Raji (cell line): ENCODE measurements around the gene NTN5.

Source experiments
- POLR2A ChIP-seq: IDR thresholded peaks from 2 replicates; pipeline ENCODE4 v1.6.1; 2011; ENCODE audit warnings: low read depth, low read length, control low read depth; ENCODE audit not compliant: insufficient read depth

Gene NTN5

DNA sequence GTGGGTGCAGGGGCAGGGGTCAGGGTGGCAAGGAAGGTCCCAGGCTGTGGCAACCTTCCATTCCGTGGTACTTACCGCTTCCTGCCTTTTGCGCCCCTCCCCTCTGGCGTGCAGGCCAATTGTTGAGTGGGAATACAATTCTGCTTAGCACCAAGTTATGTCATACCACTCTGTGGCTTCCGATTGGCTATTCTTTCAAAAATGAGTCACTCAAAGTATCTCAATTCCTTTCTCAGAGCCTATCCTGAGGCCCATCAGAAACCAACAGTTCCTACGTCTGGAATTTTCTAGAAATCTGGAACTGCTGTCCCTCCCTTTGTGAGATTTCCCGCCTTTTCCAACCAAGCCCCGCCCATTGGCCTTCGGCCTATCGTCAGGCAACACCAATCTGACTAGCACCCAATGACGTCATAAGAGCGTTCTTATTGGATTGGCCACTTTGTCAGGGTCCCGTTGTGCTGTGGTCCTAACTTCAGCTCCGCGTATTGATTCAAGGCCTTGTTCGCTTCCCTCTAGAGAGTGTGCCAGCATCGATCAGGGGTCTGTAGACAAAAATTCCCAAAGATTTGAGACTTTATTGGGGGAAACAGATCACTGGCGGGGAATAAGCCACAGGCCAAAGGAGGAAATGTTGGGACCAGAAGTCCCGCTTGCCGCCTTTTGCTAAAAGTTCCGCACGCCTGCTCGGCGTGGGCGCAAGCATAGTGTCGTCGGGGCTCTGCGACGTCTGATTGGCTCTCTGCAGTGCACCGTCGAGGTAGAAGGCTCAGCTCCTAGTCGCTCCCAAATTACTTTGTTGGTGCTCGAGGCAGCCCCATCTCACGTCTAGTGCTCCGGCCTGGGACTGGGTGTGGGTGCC lies 11.7 kb downstream of the NTN5 start:
- peak; percentile 61 for TF ChIP-seq POLR2A

- no peak for TF ChIP-seq POLR2A
These were observed 13.0 kb downstream of the NTN5 start for GRCh38 chr19:48659768-48660167.

- TF ChIP-seq POLR2A, result no peak
These were observed 14.3 kb downstream of the NTN5 start for GRCh38 chr19:48658483-48658882.

GRCh38 chr19:48656840-48657474 lies 15.9 kb downstream of the NTN5 start:
- TF ChIP-seq POLR2A, result no peak

DNA sequence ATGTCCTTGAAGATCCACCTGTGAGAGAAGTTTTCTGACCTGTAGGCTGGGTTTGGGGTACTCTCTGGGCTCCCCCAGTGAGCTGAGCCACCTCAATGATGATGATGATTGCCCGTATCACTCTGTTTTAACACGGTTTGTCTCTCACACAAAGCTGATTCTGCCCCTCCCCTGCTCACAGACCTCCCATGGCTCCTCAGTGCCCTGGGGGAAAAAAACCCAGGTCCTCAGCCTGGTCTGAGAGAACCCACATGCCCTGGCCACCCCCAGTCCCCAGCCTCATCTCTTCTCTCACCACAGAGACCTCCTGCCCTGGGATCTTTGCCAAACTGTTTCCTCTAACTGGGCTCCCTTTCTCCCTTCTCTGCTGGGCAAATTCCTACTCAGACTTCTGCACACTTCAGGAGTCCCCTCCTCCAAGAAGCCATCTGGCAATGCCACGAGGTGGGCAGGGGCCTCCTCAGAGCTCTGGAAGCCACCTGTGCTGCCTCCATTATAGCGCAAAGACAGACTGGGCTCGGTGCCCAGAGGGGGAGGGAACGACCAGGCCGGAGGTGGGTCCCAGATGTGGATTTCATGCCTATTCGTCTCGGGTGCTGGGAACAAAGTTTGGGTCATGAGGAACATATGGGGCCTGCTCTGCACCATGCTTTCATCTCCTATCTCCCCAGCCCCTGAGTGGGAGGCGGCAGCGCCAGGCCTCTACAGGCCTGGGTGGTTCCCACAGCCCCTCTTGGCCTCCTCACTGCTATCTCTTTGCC lies 18.3 kb downstream of the NTN5 start:
- no peak for TF ChIP-seq POLR2A

GRCh38 chr19:48651683-48652048 lies 21.2 kb downstream of the NTN5 start:
- no peak for TF ChIP-seq POLR2A

- no peak for TF ChIP-seq POLR2A
These were observed 21.7 kb downstream of the NTN5 start for GRCh38 chr19:48650974-48651682.

GRCh38 chr19:48648134-48648533 lies 24.7 kb downstream of the NTN5 start:
- TF ChIP-seq POLR2A, result no peak

GRCh38 chr19:48646722-48647216 lies 26.0 kb downstream of the NTN5 start:
- peak; percentile 51 for TF ChIP-seq POLR2A

DNA sequence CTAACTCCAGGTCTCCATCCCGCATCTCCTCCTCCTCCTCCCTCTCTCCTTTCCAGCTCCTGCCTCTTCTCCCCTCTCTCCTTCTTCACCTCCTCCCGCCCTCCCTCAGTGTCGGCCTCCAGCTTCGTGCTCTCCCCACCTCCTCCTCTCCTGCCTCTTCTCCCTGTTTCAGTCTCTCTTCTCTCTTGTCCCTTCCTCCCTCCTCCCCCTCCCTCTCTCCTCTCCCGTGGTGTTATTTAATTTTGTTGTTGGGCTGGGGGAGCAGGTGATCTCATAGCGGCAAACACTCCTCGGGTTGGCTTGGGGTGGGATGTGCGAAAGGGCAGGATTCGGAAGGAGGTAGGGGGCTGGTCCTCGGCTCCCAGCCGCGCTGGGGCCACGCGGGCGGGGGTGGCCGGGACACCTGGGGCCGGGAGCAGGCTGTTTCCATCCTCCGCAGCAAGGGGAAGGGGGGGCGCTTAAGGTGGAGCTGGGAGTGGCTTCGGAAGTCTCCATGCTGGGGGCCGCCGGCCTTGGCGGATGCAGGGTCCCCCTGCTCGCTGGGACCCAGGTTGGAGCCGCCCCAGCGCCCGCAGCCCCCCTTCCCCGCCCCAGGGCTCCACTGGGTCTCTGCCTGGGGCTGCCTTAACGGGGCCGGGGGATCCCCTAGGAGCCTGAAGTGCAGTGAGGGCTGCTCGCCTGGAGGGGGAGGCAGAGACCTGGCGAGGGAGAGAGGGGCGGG lies 26.7 kb downstream of the NTN5 start, which contains the start of gene CA11:
CA11 (minus strand) TSS at position 187 of the 721 bp plus-strand sequence. CDS start 555 bp downstream, outside the sequence.
- TF ChIP-seq POLR2A, result no peak; the same call in 1 of the 2 replicates

DNA sequence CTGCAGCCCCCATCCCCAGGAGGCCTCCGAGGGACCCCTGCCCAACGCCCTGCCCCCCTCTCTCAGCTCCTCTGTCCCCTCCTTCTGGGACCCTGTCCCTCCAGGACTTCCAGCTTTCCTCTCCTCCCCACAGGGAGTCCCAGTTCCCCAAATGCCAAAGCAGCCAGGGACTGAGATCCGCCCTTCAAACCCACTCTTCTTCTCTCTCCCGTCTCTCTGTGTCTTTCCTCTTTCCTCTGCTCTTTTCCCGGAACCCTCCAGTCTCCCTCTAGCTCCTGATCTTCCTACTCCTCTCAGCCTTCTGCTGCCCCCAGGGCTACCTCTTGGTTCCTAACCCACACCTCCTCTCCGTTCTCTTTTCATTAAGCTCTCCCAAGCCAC lies 27.2 kb downstream of the NTN5 start:
- no peak; the same call in 1 of the 2 replicates for TF ChIP-seq POLR2A

DNA sequence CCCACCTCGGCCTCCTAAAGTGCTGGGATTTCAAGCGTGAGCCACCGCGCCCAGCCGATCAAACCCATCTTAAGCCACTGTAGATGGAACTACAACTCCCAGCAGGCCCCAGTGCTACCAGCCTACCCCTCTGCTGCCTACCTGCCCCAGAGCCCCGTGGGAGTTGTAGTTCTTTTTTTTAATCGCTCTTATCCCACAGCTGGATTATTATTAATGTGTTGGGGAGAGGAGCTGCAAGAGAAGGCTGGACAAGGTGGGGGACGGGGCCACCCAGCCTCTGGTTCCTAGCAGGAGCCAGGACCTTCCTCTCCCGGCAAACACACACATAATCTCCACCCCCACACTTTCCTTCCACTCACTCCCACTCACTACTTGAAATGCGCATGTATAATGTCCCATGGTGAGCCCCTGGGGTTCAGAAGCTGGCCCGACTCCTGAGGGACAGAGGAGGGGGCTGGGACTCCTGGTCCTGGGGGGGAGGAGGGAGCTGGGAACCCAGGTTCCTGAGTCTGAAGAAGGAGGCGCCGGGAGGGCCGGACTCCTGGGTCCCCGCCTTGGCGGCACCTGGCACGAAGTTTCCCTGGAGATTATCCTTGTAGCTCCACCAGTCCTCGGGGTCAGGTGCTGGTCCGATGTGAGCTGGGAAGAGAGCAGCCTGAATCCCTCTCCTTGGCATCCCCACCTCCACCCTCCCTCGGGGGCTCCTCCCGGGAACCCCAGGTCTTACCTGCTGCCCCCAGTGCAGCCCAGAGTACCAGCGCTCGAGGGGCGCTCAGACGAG lies 27.8 kb downstream of the NTN5 start:
- peak; percentile 19; the same call in 1 of the 2 replicates for TF ChIP-seq POLR2A

DNA sequence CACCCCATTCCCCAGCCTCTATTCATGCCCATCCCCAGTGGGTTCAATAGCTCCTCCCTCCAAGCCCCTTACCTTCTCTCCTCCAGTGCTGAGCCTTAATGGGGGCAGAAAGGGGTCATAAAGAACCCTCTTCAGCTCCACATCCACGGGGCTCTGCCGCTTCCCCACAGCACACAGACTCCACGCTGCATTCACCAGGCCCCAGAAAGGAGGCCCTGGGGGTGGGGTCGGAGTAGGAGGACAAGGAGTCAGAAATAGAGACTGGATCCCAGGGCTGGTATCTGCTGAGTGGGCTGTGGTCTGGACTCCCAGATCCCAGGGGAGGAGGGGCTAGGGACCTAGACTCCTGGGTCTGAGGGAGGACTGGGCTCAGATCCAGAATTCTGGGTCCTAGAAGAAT lies 28.5 kb downstream of the NTN5 start:
- no peak for TF ChIP-seq POLR2A
